Gastroesophageal sphincter (tissue), 4 donors: ENCODE measurements around the gene BRCC3. TPM values are rescaled to one million over a fixed set of nuclear protein-coding genes. Genes with fewer than 3 reads are reported as not detected.

Experiments
- total RNA-seq, 4 donors: library from RNA; depleted of rRNA; stranded (reverse); fragments of >200 nt; gene quantifications; one replicate each; pipeline ENCODE4 v1.1.0, GENCODE V29; 2016

BRCC3 gene
- total RNA-seq, 4 donors from 2014 or later, result 12.3 to 18.6 (median 15.0) TPM

Other genes with a start within 250 kb of the BRCC3 start
- gene SMIM9, start 236.8 kb upstream of the BRCC3 start, total RNA-seq, result not detected
- gene F8A1, start 185.2 kb upstream of the BRCC3 start, total RNA-seq, result 10 to 100 TPM in 1 of 4 donors, 1 to 10 TPM in 2, under 1 TPM in 1; 0.27 to 13.6 (median 5.8) TPM
- 10 to 100 TPM; 12.5 to 26.5 (median 19.1) TPM for gene F8, start 48.8 kb upstream of the BRCC3 start, total RNA-seq
- gene FUNDC2, start 44.7 kb upstream of the BRCC3 start, total RNA-seq, result 10 to 100 TPM; 67.8 to 96.3 (median 87.7) TPM
- 10 to 100 TPM; 21.0 to 33.0 (median 23.6) TPM for gene CMC4, start 372 bp upstream of the BRCC3 start, total RNA-seq
- gene MTCP1, start 372 bp upstream of the BRCC3 start, total RNA-seq, result 1 to 10 TPM; 1.4 to 4.0 (median 1.9) TPM
- 10 to 100 TPM; 31.8 to 57.2 (median 42.3) TPM for gene VBP1, start 145.0 kb downstream of the BRCC3 start, total RNA-seq
- gene RAB39B, start 193.0 kb downstream of the BRCC3 start, total RNA-seq, result under 1 TPM in 2 of 4 donors, not detected in 2; 0.40 to 0.54 TPM